GM18868 (cell line): ENCODE measurements around the gene DLX4.

Experiments used
- ATAC-seq: cut with Tn5 transposase; IDR thresholded peaks from one replicate; pipeline ENCODE4 v1.9.1; 2021; ENCODE audit warnings: mild to moderate bottlenecking, moderate library complexity; ENCODE audit not compliant: unreplicated experiment

The DLX4 gene

GRCh38 chr17:49967621-49968404 is 1.2 kb upstream of the DLX4 start:
- no peak for ATAC-seq

GRCh38 chr17:49968405-49969133 is 421 bp upstream of the DLX4 start:
- ATAC-seq: peak; percentile 75

GRCh38 chr17:49969795-49970389 is 902 bp downstream of the DLX4 start:
- ATAC-seq: no peak

- no peak for ATAC-seq
Measured at GRCh38 chr17:49970498-49970897, 1.5 kb downstream of the DLX4 start.

GRCh38 chr17:49971199-49971847 is 2.3 kb downstream of the DLX4 start:
- ATAC-seq: no peak

- no peak for ATAC-seq
Measured at GRCh38 chr17:49971848-49972485, 3.0 kb downstream of the DLX4 start.

- ATAC-seq: no peak
Measured at GRCh38 chr17:49972486-49973270, 3.7 kb downstream of the DLX4 start.

GRCh38 chr17:49973271-49973615 is 4.3 kb downstream of the DLX4 start:
- no peak for ATAC-seq

GRCh38 chr17:49975531-49975930 is 6.5 kb downstream of the DLX4 start:
- ATAC-seq: no peak

GRCh38 chr17:49976163-49976827 is 7.3 kb downstream of the DLX4 start:
- no peak for ATAC-seq

GRCh38 chr17:49976828-49977202 is 7.8 kb downstream of the DLX4 start:
- no peak for ATAC-seq

GRCh38 chr17:49977463-49978389 is 8.7 kb downstream of the DLX4 start:
- no peak for ATAC-seq

- ATAC-seq: no peak
Measured at GRCh38 chr17:49978501-49978900, 9.5 kb downstream of the DLX4 start.

- ATAC-seq: no peak
Measured at GRCh38 chr17:49979748-49980479, 10.9 kb downstream of the DLX4 start.

- ATAC-seq: no peak
Measured at GRCh38 chr17:49980703-49981197, 11.8 kb downstream of the DLX4 start.

- ATAC-seq: no peak
Measured at GRCh38 chr17:49984283-49984682, 15.3 kb downstream of the DLX4 start.

GRCh38 chr17:49984776-49985175 is 15.8 kb downstream of the DLX4 start:
- ATAC-seq: no peak
